OCI-LY7 (cell line): ENCODE results near the gene ABCC4. TPM values are rescaled to one million over a fixed set of nuclear protein-coding genes. Genes with fewer than 3 reads are reported as not detected.

Experiments used
- BruUV-seq: library from RNA; stranded (reverse); fragments of 400-500 nt; replicated peaks from 2 replicates; lab custom pipeline; 2021; lab: Mats Ljungman, UMichigan
- CTCF ChIA-PET: fragments of 300-600 bp; sonication (Branson Sonifier 250); formaldehyde crosslinking; loops from one replicate; lab custom pipeline; 2022; ENCODE audit warnings: antibody characterized with exemption; ENCODE audit not compliant: unreplicated experiment; lab: Charles Lee
- POLR2A ChIA-PET: fragments of 300-600 bp; sonication (Branson Sonifier 250); formaldehyde crosslinking; loops from one replicate; lab custom pipeline; 2022; ENCODE audit warnings: antibody characterized with exemption; lab: Charles Lee
- DNase-seq: peaks from one replicate; pipeline ENCODE4 v3.0.0-alpha.2; 2015; ENCODE audit warnings: low spot score
- H2AFZ ChIP-seq: fragments of 200-600 bp; sonication (generic), shearing (Covaris generic); 2 replicates; pipeline ENCODE4 v1.6.1; 2014; ENCODE audit warnings: mild to moderate bottlenecking, antibody characterized with exemption, low read length, moderate library complexity
- H3K27ac ChIP-seq: fragments of 200-600 bp; sonication (generic); 2 replicates; pipeline ENCODE4 v1.5.1; 2014; ENCODE audit warnings: mixed run types, low read depth, mild to moderate bottlenecking, moderate library complexity, low read length, inconsistent platforms; ENCODE audit not compliant: poor library complexity, severe bottlenecking
- H3K36me3 ChIP-seq: fragments of 200-600 bp; sonication (generic); 2 replicates; pipeline ENCODE4 v1.6.1; 2014; ENCODE audit warnings: mild to moderate bottlenecking, antibody characterized with exemption, low read length, moderate library complexity, mixed read lengths; ENCODE audit not compliant: insufficient read depth
- H3K4me1 ChIP-seq: fragments of 200-600 bp; sonication (generic); 2 replicates; pipeline ENCODE4 v1.5.1; 2014; ENCODE audit warnings: mild to moderate bottlenecking, low read length; ENCODE audit not compliant: insufficient read depth, poor library complexity, severe bottlenecking
- H3K4me2 ChIP-seq: fragments of 200-600 bp; sonication (generic); 2 replicates; pipeline ENCODE4 v1.6.1; 2014; ENCODE audit warnings: mild to moderate bottlenecking, low read length
- H3K4me3 ChIP-seq: fragments of 200-600 bp; sonication (generic); 2 replicates; pipeline ENCODE4 v1.5.1; 2014; ENCODE audit warnings: mild to moderate bottlenecking, low read depth, low read length; ENCODE audit not compliant: poor library complexity, severe bottlenecking
- H3K79me2 ChIP-seq: fragments of 200-600 bp; sonication (generic); 2 replicates; pipeline ENCODE4 v1.6.1; 2016; ENCODE audit warnings: low read depth, mild to moderate bottlenecking, low read length, moderate library complexity, mixed read lengths; ENCODE audit not compliant: insufficient read depth
- H3K9me2 ChIP-seq: fragments of 200-600 bp; sonication (generic); 2 replicates; pipeline ENCODE4 v1.6.1; 2016; ENCODE audit warnings: mild to moderate bottlenecking, low read length, mixed read lengths; ENCODE audit not compliant: insufficient read depth
- H3K9me3 ChIP-seq: fragments of 200-600 bp; sonication (generic); 2 replicates; pipeline ENCODE4 v1.6.1; 2014; ENCODE audit warnings: mild to moderate bottlenecking, mixed run types, low read length, mixed read lengths
- H4K20me1 ChIP-seq: fragments of 200-600 bp; sonication (generic); 2 replicates; pipeline ENCODE4 v1.6.1; 2014; ENCODE audit warnings: mild to moderate bottlenecking, antibody characterized with exemption, low read length, moderate library complexity, mixed read lengths; ENCODE audit not compliant: insufficient read depth
- CTCF ChIP-seq: fragments of 200-600 bp; sonication (generic); conservative IDR thresholded peaks from 2 replicates; pipeline ENCODE4 v1.5.1; 2014; ENCODE audit warnings: mild to moderate bottlenecking, antibody characterized with exemption, low read length, moderate library complexity, mixed read lengths
- EZH2phosphoT487 ChIP-seq: fragments of 200-600 bp; sonication (generic); IDR thresholded peaks from 2 replicates; pipeline ENCODE4 v1.6.1; 2018; ENCODE audit warnings: low read depth, borderline replicate concordance, mild to moderate bottlenecking, mixed run types, antibody characterized with exemption, low read length, moderate library complexity, mixed read lengths
- intact Hi-C: fragments of 100-400 bp; cut with micrococcal nuclease; formaldehyde crosslinking; loops from one replicate; pipeline ENCODE4 v1.10.0; 2022; ENCODE audit not compliant: unreplicated experiment
- total RNA-seq, 2 experiments: library from RNA; depleted of rRNA in 1 of 2; stranded (reverse); fragments of >200 nt in 1 of 2; shearing (Covaris generic) in 1 of 2; gene quantifications; 2 replicates each; pipeline ENCODE4 v1.2.3, GENCODE V29; 2014 to 2022

Gene ABCC4
- total RNA-seq, 2 experiments from 2014 or later: 7.3 to 7.8 TPM

GRCh38 chr13:95074820-95075219, 226.4 kb downstream of the ABCC4 start:
- H3K9me3 ChIP-seq: no peaks in the 10 kb centered on the region
- H3K27ac ChIP-seq: no peak overlapping the region
- no peaks in the 10 kb centered on the region for H3K4me1 ChIP-seq
- intact Hi-C loops: no loop called here
- ChIA-PET POLR2A (no interaction called here), CTCF (no interaction called here)
- no peak for TF ChIP-seq CTCF
- TF ChIP-seq EZH2phosphoT487: no peak
- H3K4me2 ChIP-seq: no peak overlapping the region
- no peaks in the 10 kb centered on the region for H4K20me1 ChIP-seq
- no peak for DNase-seq
- no peaks in the 10 kb centered on the region for H3K9me2 ChIP-seq
- H3K36me3 ChIP-seq: no peaks in the 10 kb centered on the region
- no peak overlapping the region for H2AFZ ChIP-seq
- no TSS peak for BruUV-seq
- H3K4me3 ChIP-seq: no peak overlapping the region
- H3K79me2 ChIP-seq: no peaks in the 10 kb centered on the region

- Histone ChIP-seq H3K79me2 (no peaks in the 10 kb centered on the region), H3K9me3 (no peaks in the 10 kb centered on the region), H3K4me1 (no peaks in the 10 kb centered on the region), H3K4me3 (no peak overlapping the region), H3K27ac (no peak overlapping the region), H3K36me3 (no peaks in the 10 kb centered on the region), H3K4me2 (no peak overlapping the region), H2AFZ (no peak overlapping the region), H4K20me1 (no peaks in the 10 kb centered on the region), H3K9me2 (no peaks in the 10 kb centered on the region)
- intact Hi-C loops: no loop called here
- BruUV-seq: no TSS peak
- TF ChIP-seq CTCF: no peak
- TF ChIP-seq EZH2phosphoT487: no peak
- ChIA-PET CTCF (no interaction called here), POLR2A (interaction anchor here (0.5 kb wide), 1 partner anchor 16 kb away, joined by 3 read pairs; no protein-coding TSS in a partner anchor)
- DNase-seq: no peak
Observed at GRCh38 chr13:95073747-95074311, 227.4 kb downstream of the ABCC4 start.

DNA sequence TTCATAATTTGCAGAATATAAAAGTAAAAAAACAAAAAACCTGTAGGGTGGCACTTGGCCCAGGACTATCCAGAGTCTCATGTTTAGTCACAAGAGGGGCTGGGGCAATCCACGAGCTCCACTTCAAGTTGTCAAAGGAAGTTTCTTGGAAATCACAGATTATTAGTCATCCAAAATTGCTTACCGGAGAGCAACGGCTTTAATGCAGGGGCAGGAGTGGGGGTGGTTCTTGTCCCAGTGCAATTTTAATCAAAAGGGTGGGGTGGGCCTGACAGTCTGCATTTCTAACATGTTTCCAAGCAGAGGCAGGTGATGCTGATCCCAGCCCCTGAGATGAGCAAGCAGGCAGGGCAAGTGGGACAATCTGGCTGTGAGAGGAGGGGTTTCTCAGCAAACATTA, 233.9 kb downstream of the ABCC4 start:
- Histone ChIP-seq H3K79me2 (no peaks in the 10 kb centered on the region), H3K36me3 (no peaks in the 10 kb centered on the region), H2AFZ (no peak overlapping the region), H3K4me1 (no peaks in the 10 kb centered on the region), H3K27ac (no peak overlapping the region), H3K4me2 (no peak overlapping the region), H4K20me1 (no peaks in the 10 kb centered on the region), H3K4me3 (no peak overlapping the region), H3K9me2 (no peaks in the 10 kb centered on the region), H3K9me3 (no peaks in the 10 kb centered on the region)
- ChIA-PET CTCF (no interaction called here), POLR2A (no interaction called here)
- intact Hi-C loops: no loop called here
- TF ChIP-seq EZH2phosphoT487 (no peak), CTCF (no peak)
- no peak for DNase-seq
- BruUV-seq: no TSS peak
